NCI-H146 treated with DMSO at 0.1 percent for 48 hours (cell line): ENCODE measurements around the gene BHLHA15.

Experiments
- DNase-seq: peaks from one replicate; lab custom pipeline; 2025; ENCODE audit not compliant: unreplicated experiment; lab: John Stamatoyannopoulos, UW

BHLHA15 gene

GRCh38 chr7:98186452-98187137 is 24.6 kb upstream of the BHLHA15 start:
- DNase-seq: no peak

GRCh38 chr7:98187138-98187502 is 24.1 kb upstream of the BHLHA15 start:
- DNase-seq: no peak

- no peak for DNase-seq
Measured at GRCh38 chr7:98189559-98189958, 21.7 kb upstream of the BHLHA15 start.

GRCh38 chr7:98191668-98192431 is 19.4 kb upstream of the BHLHA15 start:
- DNase-seq: no peak

- DNase-seq: no peak
Measured at GRCh38 chr7:98192781-98193457, 18.3 kb upstream of the BHLHA15 start.

- DNase-seq: no peak
Measured at GRCh38 chr7:98193474-98194180, 17.6 kb upstream of the BHLHA15 start.

- no peak for DNase-seq
Measured at GRCh38 chr7:98194186-98194585, 17.1 kb upstream of the BHLHA15 start.

- no peak for DNase-seq
Measured at GRCh38 chr7:98194672-98195457, 16.4 kb upstream of the BHLHA15 start.

GRCh38 chr7:98196706-98197605 is 14.3 kb upstream of the BHLHA15 start:
- DNase-seq: no peak

- no peak for DNase-seq
Measured at GRCh38 chr7:98199131-98199530, 12.1 kb upstream of the BHLHA15 start.

GRCh38 chr7:98200364-98200763 is 10.9 kb upstream of the BHLHA15 start:
- no peak for DNase-seq

- DNase-seq: no peak
Measured at GRCh38 chr7:98202367-98203195, 8.7 kb upstream of the BHLHA15 start.

- DNase-seq: no peak
Measured at GRCh38 chr7:98203261-98203963, 7.8 kb upstream of the BHLHA15 start.

- DNase-seq: no peak
Measured at GRCh38 chr7:98203964-98204605, 7.2 kb upstream of the BHLHA15 start.

GRCh38 chr7:98204670-98205069 is 6.6 kb upstream of the BHLHA15 start:
- DNase-seq: no peak

GRCh38 chr7:98205162-98205845 is 5.9 kb upstream of the BHLHA15 start:
- DNase-seq: no peak
